Measurements from ENCODE around the gene FIGLA. TPM values are rescaled to one million over a fixed set of nuclear protein-coding genes. Genes with fewer than 3 reads are reported as not detected.

FIGLA gene
- total RNA-seq, 1 experiment from 2014 or later: not detected

GRCh38 chr2:70820499-70820898 lies 30.1 kb upstream of the FIGLA start, which contains the start of gene CLEC4F:
TSS of gene CLEC4F (minus strand) at chr2:70820599. CDS start at chr2:70820523, 76 bp downstream.
- H3K4me1 ChIP-seq (ENCODE audit: insufficient read depth, low read length): no peaks in the 10 kb centered on the region
- Mint-ChIP-seq H3K4me1 (peaks cover 3 to 5% of the 10 kb centered on the region in 2 experiments), H3K4me3 (no peak within 1 kb of the TSS; a peak in 1 of 5 replicates), H3K9me3 (no peaks in the 10 kb centered on the region), H3K27me3 (ENCODE audit: low read depth) (peaks cover 41% of the 10 kb centered on the region), H3K27ac (peak within 1 kb of the TSS in 1 of 3 experiments; percentile 68; a peak in 1 of 7 replicates), H3K36me3 (ENCODE audit: insufficient read depth in 1 of 3, low read depth in 3 of 3) (no peaks in the 10 kb centered on the region)
- WGBS (ENCODE audit: extremely low coverage, insufficient read length, low lambda C conversion rate): no CpG with 5 or more reads among the region's 7 CpGs
- no peaks in the 10 kb centered on the region for H3K27me3 ChIP-seq (ENCODE audit: insufficient read depth, low read length)
- no peak within 1 kb of the TSS for H3T11ph ChIP-seq (ENCODE audit: low read length)
- no peaks in the 10 kb centered on the region for H4K20me1 ChIP-seq (ENCODE audit: control insufficient read depth, insufficient read depth, insufficient read length)
- no peaks in the 10 kb centered on the region for H3K79me1 ChIP-seq (ENCODE audit: insufficient read depth, low read depth, low read length, poor library complexity, severe bottlenecking)
- DNase-seq: no peak
- H3K23ac ChIP-seq (ENCODE audit: insufficient read length, low read depth, low read length): no peak within 1 kb of the TSS
- no peak within 1 kb of the TSS for H3K4ac ChIP-seq (ENCODE audit: low read depth, low read length)
- no peak within 1 kb of the TSS for H2BK20ac ChIP-seq (ENCODE audit: low read depth, low read length, poor library complexity, severe bottlenecking)
- H3K9ac ChIP-seq (ENCODE audit: extremely low read depth, insufficient read length, low read length): no peak within 1 kb of the TSS
- no peak within 1 kb of the TSS for H2AK5ac ChIP-seq (ENCODE audit: insufficient read length, low read length)
- H4K8ac ChIP-seq (replicated peaks; ENCODE audit: insufficient read length, low read depth, low read length): no peak within 1 kb of the TSS
- H2AFZ ChIP-seq (ENCODE audit: low read length): no peak within 1 kb of the TSS
- no peak within 1 kb of the TSS for H3K56ac ChIP-seq (ENCODE audit: insufficient read length, low read depth, low read length)
- no peak within 1 kb of the TSS for H3K18ac ChIP-seq (ENCODE audit: insufficient read length, low read depth, low read length)
- no peak for TF ChIP-seq CTCF (conservative IDR thresholded peaks at IDR 0.05)
- H4K5ac ChIP-seq (ENCODE audit: insufficient read length, low read depth, low read length): no peak within 1 kb of the TSS
- no peak within 1 kb of the TSS for H3K27ac ChIP-seq (ENCODE audit: insufficient read length, low read depth, low read length)
- H3K4me2 ChIP-seq (ENCODE audit: insufficient read depth, insufficient read length, low read length): no peak within 1 kb of the TSS
- no peaks in the 10 kb centered on the region for H3K9me3 ChIP-seq (ENCODE audit: control insufficient read depth, low read depth, low read length)
- no peaks in the 10 kb centered on the region for H3K79me2 ChIP-seq (ENCODE audit: insufficient read depth, low read length)
- H2BK120ac ChIP-seq (ENCODE audit: low read depth, low read length, poor library complexity, severe bottlenecking): no peak within 1 kb of the TSS
- H4K91ac ChIP-seq (ENCODE audit: insufficient read length, low read depth, low read length): no peak within 1 kb of the TSS
- H2BK12ac ChIP-seq (ENCODE audit: insufficient read length, low read depth, low read length): no peak within 1 kb of the TSS
- no peak within 1 kb of the TSS; the same call in 1 of the 2 replicates for H3K14ac ChIP-seq (ENCODE audit: insufficient read depth, low read length)
- H2BK15ac ChIP-seq (ENCODE audit: low read depth, low read length): no peak within 1 kb of the TSS
- H3K23me2 ChIP-seq (ENCODE audit: insufficient read length, low read depth, low read length, poor library complexity, severe bottlenecking): no peaks in the 10 kb centered on the region
- no peak within 1 kb of the TSS for H2BK5ac ChIP-seq (ENCODE audit: insufficient read length, low read length)

Data from H9 (cell line).